Loucy (cell line): ENCODE measurements around the gene NNAT.

ENCODE experiments used
- H2AFZ ChIP-seq: fragments of 200-600 bp; sonication (generic); 2 replicates; pipeline ENCODE4 v1.6.0; 2016; ENCODE audit warnings: antibody characterized with exemption, mild to moderate bottlenecking, low read length, moderate library complexity
- H3F3A ChIP-seq: fragments of 200-600 bp; 2 replicates; pipeline ENCODE4 v1.6.0; 2016; ENCODE audit warnings: antibody characterized with exemption, low read depth, mild to moderate bottlenecking
- H3K27me3 ChIP-seq: fragments of 200-600 bp; sonication (generic); 2 replicates; pipeline ENCODE4 v1.6.1; 2014; ENCODE audit warnings: low read length, mild to moderate bottlenecking; ENCODE audit not compliant: insufficient read depth, poor library complexity, severe bottlenecking
- H3K36me3 ChIP-seq: fragments of 200-600 bp; sonication (generic); 2 replicates; pipeline ENCODE4 v1.6.1; 2016; ENCODE audit warnings: low read length; ENCODE audit not compliant: insufficient read depth
- H3K4me1 ChIP-seq: fragments of 200-600 bp; sonication (generic); 2 replicates; pipeline ENCODE4 v1.5.1; 2014; ENCODE audit warnings: low read length, mild to moderate bottlenecking; ENCODE audit not compliant: insufficient read depth, poor library complexity, severe bottlenecking
- H3K4me2 ChIP-seq: fragments of 200-600 bp; sonication (generic); 2 replicates; pipeline ENCODE4 v1.6.0; 2014; ENCODE audit warnings: antibody characterized with exemption, low read length, low read depth, mild to moderate bottlenecking; ENCODE audit not compliant: poor library complexity, severe bottlenecking
- H3K4me3 ChIP-seq: fragments of 200-600 bp; sonication (generic); 2 replicates; pipeline ENCODE4 v1.5.1; 2014; ENCODE audit warnings: low read length, mild to moderate bottlenecking, mixed read lengths; ENCODE audit not compliant: poor library complexity, severe bottlenecking
- H3K79me2 ChIP-seq: fragments of 200-600 bp; sonication (generic); 2 replicates; pipeline ENCODE4 v1.6.1; 2014; ENCODE audit warnings: low read length; ENCODE audit not compliant: insufficient read depth
- H3K9ac ChIP-seq: fragments of 200-600 bp; sonication (generic); 2 replicates; pipeline ENCODE4 v1.6.0; 2014; ENCODE audit warnings: mild to moderate bottlenecking, low read depth, low read length, moderate library complexity; ENCODE audit not compliant: poor library complexity, severe bottlenecking
- H3K9me2 ChIP-seq: fragments of 200-600 bp; sonication (generic); replicated peaks from 2 replicates; pipeline ENCODE4 v1.6.1; 2016; ENCODE audit warnings: low read depth, low read length, mixed read lengths
- H3K9me3 ChIP-seq: fragments of 200-600 bp; sonication (generic); 2 replicates; pipeline ENCODE4 v1.6.1; 2014; ENCODE audit warnings: mild to moderate bottlenecking, antibody characterized with exemption, low read length, low read depth; ENCODE audit not compliant: insufficient read depth
- H4K20me1 ChIP-seq: fragments of 200-600 bp; sonication (generic); 2 replicates; pipeline ENCODE4 v1.6.0; 2014; ENCODE audit warnings: antibody characterized with exemption, low read length, mild to moderate bottlenecking; ENCODE audit not compliant: insufficient read depth, poor library complexity, severe bottlenecking
- CTCF ChIP-seq: fragments of 200-600 bp; sonication (generic); conservative IDR thresholded peaks from 2 replicates; pipeline ENCODE4 v1.5.1; 2014; ENCODE audit warnings: mild to moderate bottlenecking, antibody characterized with exemption, low read length
- EZH2phosphoT487 ChIP-seq: fragments of 200-600 bp; IDR thresholded peaks from 2 replicates; pipeline ENCODE4 v1.6.1; 2018; ENCODE audit warnings: antibody characterized with exemption, mild to moderate bottlenecking, moderate library complexity, borderline replicate concordance

The NNAT gene

DNA sequence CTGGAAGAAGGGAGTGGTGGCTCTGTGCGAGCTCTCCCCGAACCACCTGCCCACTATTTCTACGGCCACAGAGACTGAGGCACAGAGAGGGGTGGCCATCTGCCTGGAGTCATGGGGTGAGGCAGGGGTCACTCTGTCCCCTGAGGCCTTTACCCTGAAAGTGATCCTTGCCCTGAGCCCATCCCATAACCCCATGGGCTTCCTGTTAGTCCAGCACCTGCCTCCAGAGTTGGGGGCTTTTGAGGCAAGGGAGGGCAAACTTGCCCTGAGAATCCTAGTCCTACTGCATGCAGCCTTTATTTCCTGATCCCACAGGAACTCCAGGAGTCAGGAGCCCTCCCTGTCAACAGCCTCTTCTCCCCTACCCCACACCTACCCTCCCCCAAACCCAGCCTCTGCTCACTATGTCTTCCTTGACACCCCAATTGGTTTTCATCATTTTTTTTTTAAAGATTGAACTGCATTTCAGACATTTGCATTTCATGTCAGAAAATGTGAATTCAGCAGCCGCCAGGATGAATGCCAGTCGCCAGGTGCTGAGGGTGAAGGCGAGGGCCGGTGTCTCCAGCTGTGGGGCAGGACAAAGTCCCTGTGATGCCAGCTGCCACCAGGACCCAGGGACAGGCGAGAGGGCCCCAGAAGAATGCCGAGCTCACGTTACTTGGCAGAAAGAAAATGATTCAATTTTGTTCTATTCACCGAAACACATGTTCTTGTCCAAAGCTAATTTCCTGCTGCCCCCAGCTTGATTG lies 47.6 kb upstream of the NNAT start:
- H3F3A ChIP-seq = no peaks in the 10 kb centered on the region

DNA sequence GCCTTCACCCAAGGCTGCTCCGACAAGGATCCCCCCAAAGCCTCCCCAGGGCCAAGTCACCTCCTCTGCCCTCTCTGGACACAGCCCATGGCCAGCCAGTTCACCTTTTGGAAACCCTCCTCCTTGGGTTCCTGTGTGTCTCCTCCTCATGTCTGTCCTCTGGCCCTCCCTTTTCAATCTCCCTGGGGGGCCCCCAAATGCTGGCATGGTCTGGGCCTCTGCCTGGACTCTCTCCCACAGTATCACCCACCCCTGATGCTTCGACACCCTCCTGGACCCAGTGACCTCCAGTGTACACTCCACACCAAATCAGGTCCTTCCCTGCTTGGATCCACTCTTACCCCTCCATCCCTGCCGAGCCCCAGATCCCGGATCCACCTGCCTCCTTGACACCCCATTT lies 46.7 kb upstream of the NNAT start:
- Histone ChIP-seq H3K4me1 (no peaks in the 10 kb centered on the region), H2AFZ (no peak overlapping the region), H3K9me2 (no peaks in the 10 kb centered on the region), H3K9me3 (no peaks in the 10 kb centered on the region), H3K4me3 (no peak overlapping the region), H3K36me3 (no peaks in the 10 kb centered on the region), H3K9ac (no peak overlapping the region), H3K4me2 (no peak overlapping the region), H4K20me1 (no peaks in the 10 kb centered on the region), H3K27me3 (no peaks in the 10 kb centered on the region), H3K79me2 (no peaks in the 10 kb centered on the region), H3F3A (no peaks in the 10 kb centered on the region)
- no peak for TF ChIP-seq CTCF
- TF ChIP-seq EZH2phosphoT487 = no peak

More for the DNA sequence above, 47.6 kb upstream of the NNAT start:
- Histone ChIP-seq H3K4me3 (no peak overlapping the region), H4K20me1 (no peaks in the 10 kb centered on the region), H2AFZ (no peak overlapping the region), H3K4me2 (no peak overlapping the region), H3K79me2 (no peaks in the 10 kb centered on the region), H3K9ac (no peak overlapping the region), H3K4me1 (no peaks in the 10 kb centered on the region), H3K9me2 (no peaks in the 10 kb centered on the region), H3K9me3 (no peaks in the 10 kb centered on the region), H3K36me3 (no peaks in the 10 kb centered on the region), H3K27me3 (no peaks in the 10 kb centered on the region)
- TF ChIP-seq CTCF (no peak), EZH2phosphoT487 (no peak)

DNA sequence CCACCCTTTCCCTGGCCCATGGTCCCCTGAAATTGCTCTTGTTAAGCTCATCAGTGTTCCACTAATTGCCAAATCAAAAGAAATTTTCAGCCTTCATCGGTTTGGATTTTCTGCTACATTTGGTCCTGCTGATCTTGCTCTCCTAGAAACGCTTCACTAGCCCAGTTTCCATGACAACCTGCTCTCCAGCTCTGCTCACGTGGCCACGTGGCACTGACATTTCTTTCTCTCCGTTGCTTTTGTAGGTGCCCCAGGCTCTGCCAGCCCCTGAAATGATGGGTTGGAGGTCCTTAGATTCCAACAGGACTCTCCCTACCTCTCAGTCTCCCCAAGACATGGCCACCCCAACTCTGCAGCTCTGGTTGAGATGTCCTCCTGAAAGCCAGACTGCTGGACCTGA lies 45.8 kb upstream of the NNAT start:
- no peak overlapping the region for H2AFZ ChIP-seq
- no peak overlapping the region for H3K4me2 ChIP-seq
- H3K4me1 ChIP-seq = no peaks in the 10 kb centered on the region
- H3K79me2 ChIP-seq = no peaks in the 10 kb centered on the region
- no peak overlapping the region for H3K9ac ChIP-seq
- H3K9me2 ChIP-seq = no peaks in the 10 kb centered on the region
- no peaks in the 10 kb centered on the region for H3K9me3 ChIP-seq
- TF ChIP-seq EZH2phosphoT487 = no peak
- no peak for TF ChIP-seq CTCF
- no peaks in the 10 kb centered on the region for H4K20me1 ChIP-seq
- no peaks in the 10 kb centered on the region for H3K27me3 ChIP-seq
- H3K36me3 ChIP-seq = no peaks in the 10 kb centered on the region
- H3K4me3 ChIP-seq = no peak overlapping the region
- H3F3A ChIP-seq = no peaks in the 10 kb centered on the region
